ENCODE results near the gene RAPH1.

GRCh38 chr2:203361495-203361894, 173.6 kb downstream of the RAPH1 start:
- TF ChIP-seq ZNF398 (tag by site-specific recombination; IDR thresholded peaks at IDR 0.05) (no peak), CTCF (tag by site-specific recombination; IDR thresholded peaks at IDR 0.05) (no peak), ZBTB21 (tag by site-specific recombination; IDR thresholded peaks at IDR 0.05) (no peak), ZNF701 (tag by site-specific recombination; IDR thresholded peaks at IDR 0.05) (no peak), ZNF76 (tag by site-specific recombination; IDR thresholded peaks at IDR 0.05; ENCODE audit: borderline replicate concordance, low read depth) (no peak), ZSCAN16 (tag by site-specific recombination; IDR thresholded peaks at IDR 0.05) (no peak), ZNF664 (tag by site-specific recombination; IDR thresholded peaks at IDR 0.05) (no peak), TRIM28 (IDR thresholded peaks at IDR 0.05; ENCODE audit: borderline replicate concordance, low read length) (no peak)

Data from HEK293 (cell line).